ENCODE measurements around the gene E2F4.

Gene E2F4

GRCh38 chr16:67235816-67236562 lies 44.0 kb downstream of the E2F4 start:
- peak; percentile 53 for DNase-seq (ENCODE audit: low spot score)

DNA sequence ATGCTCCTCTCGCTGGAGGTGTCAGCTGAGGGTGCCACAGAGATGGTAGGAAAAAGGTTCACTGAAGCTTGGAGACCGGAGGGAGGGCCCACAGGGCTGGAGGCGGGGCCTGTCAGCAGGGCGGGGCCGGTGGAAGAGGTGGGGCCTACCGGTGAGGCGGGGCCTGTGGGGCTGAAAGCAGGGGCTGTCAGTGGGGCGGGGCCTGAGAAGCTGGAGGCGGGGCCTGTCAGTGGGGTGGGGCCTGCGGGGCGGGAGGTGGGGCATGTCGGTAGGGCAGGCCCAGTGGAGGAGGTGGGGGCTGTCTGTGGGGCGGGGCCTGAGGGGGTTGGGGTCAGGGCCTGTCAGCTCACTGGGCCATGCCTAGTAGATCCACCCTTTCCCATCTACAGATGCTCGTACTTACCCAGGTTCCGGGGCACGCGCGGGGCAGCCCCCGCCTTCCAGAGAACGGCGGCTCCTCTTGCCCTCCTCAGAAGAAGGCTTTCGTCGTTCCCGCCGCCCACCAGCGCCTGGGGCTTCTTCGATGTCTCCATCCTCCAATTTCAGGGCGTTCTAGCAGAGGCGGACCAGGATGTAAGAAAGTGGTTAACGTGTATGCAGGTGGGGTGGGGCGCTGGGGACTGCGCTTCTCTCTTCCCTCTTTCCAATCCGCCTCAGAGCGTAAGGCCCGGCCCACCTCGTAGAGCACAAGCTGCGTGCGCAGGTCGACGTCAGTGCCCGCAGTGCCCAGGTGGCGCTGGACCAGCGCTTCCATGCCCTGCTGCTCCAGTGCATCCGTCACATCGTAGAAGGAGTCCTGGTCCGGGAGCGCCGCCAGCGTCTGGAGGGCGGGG lies 44.8 kb downstream of the E2F4 start:
- DNase-seq (ENCODE audit: low spot score) = peak; percentile 63

- no peak for DNase-seq (ENCODE audit: low spot score)
Observed at GRCh38 chr16:67237396-67238277, 45.7 kb downstream of the E2F4 start.

DNA sequence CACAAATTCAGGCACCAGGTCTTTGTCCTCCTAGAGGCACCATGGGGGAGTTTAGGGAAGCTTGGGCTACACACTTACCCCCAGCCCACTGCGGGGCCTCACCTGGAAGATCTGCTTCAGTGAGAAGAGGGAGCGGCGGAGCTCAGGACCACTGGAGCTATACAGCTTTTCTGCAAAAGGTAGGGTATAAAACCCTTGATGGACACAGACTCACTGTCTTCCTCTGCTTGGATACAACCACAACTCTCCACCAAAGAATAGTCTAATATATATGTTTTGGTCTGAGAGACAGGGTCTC lies 46.3 kb downstream of the E2F4 start:
- DNase-seq (ENCODE audit: low spot score) = no peak

DNA sequence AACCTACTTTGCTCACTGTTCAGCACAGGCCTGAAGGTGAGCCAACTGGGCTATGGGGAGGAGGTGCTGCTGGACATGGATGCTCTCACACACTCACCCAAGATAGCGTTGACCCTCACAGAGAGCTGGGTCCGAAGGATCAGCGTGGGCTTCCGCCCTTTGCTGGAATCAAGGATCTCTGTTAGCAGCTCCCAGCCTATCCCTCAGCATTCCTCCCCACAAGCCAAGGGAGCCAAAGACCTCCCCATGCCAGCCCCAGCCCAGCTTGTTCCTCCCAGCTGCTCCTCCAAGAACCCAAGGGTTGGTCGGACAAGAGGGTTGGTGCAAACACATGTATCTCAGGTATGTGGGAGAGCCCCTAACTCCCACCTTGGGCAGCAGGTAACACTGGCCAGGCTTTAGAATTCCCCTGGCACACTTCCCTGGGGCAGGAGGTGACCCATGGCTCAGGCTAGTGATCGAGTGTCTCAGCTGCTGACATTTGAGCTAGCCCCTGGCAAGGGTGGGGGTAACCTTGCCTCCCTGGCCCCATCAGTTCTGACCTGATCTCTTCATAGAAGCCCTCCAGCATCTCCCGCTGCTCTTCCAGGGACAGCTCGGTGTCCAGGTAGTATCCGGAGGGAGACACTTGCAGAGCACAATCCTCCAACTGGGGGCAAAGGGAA lies 47.0 kb downstream of the E2F4 start:
- peak; percentile 55 for DNase-seq (ENCODE audit: low spot score)

DNA sequence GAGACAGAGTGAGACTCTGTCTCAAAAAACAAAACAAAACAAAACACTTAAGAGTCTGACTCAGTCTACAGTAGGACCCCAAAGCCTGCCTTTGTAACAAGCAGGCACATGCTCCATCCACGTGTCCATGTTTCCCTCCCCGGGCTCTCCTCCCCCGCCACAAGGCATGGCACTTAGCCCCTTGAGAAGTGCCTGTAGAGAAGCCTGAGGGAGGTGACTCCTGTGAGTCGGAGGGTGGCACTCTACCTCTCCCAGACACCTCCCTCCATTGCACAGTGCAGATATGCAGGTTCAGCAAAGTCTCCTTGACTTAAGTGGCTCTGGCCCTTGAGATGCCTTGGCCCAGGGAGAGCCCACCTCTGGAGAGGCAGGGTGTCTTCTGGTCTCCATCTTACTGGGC lies 48.6 kb downstream of the E2F4 start:
- DNase-seq (ENCODE audit: low spot score) = no peak

GRCh38 chr16:67241008-67241900 lies 49.3 kb downstream of the E2F4 start:
- DNase-seq (ENCODE audit: low spot score) = no peak

DNA sequence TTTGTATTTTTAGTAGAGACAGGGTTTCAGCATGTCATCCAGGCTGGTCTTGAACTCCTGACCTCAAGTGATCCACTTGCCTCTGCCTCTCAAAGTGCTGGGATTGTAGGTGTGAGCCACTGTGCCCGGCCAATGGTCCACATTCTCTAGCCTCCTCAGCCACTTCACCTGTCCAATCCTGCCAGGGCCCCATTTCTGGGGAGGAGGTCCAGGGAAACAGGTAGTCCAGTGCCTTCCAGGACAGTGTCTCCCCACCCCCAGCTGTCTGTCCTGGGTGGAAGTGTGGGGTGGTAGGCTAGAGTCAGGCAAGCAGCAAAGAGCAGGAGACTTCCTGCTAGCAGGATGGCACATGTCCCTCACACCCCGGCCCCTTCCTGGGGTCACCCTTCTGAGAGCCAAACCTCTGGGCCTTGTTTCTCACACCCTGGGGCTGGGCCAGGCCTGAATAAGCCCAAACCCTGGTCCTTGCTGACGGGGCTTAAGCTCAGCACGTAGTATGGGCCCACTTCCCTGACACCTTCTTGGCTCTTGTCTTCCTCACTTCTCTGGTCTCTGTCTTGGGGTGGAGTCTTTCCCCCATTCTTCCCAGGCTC lies 50.3 kb downstream of the E2F4 start:
- peak; percentile 55 for DNase-seq (ENCODE audit: low spot score)

DNA sequence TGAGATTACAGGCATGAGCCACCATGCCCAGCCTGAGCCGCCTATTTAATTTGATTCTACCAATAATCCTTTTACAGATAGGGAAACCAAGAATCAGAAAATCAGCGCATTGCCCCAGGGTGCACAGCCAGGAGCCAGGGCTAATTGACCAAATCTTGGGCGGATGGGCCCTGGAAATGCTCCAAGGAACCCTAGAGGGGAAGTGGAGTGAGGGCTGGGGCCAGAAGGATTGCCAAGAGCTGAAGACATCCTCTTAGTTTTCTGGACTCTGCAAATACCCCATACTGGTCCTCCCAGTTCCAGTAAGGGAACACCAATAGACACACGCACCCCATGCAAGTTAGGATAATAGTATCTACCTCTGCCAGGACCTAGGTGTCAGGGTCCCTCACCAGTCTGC lies 51.5 kb downstream of the E2F4 start:
- DNase-seq (ENCODE audit: low spot score) = no peak

DNA sequence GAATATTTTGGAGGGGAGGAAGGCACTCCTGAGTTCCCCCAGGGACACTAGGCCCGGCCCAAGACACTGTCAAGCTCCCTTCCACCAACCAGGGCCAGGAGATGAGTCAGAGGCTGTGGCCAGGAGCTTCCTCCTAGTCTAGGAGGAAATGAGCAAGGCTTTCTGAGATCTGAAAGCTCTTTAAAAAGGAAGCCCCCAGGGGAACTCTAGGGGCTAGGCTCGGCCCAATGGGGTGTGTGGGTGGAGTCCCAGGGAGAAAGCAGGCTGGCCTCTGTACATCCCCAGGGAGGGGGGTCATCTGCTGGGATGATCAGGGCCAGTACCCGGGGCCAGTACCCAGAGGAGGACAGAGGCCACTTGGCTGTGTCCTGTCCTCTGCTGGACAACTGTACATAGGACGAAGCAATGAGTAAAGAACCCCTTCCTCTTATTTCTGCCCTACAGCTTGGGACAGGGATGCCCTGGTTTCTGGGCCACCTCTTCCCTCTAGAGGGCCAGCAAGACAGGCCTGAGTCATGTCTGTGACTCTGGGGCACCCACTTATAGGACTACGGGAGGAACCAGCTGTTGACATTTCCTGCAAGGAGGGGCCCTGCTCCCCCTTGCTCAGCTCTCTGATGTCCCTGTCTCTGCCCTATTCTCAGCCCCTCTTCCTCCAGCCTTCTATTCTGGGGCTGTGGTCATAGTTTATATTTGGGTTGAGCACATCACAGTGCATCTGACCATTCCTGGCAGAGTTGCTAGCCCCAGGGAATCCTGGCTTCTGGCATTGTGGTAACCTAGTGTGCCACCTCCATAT lies 52.6 kb downstream of the E2F4 start:
- peak; percentile 68 for DNase-seq (ENCODE audit: low spot score)

DNA sequence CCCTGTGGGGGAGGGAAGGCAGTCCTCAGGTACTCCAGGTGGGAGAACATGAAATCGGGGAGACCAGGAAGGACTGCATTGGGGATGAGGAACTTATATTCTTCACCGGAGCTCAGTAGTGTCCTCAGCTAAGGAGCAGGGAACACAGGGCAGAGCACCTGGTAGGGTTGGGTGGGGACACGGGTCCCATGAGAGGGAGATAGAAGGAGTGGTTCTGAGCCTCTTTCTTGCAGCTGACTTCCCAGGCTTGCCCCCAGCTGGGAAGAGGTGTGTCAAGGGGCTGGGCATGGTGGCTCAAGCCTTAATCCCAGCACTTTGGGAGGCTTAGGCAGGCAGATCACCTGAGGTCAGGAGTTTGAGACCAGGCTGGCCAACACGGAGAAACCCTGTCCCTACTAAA lies 53.2 kb downstream of the E2F4 start:
- DNase-seq (ENCODE audit: low spot score) = no peak

DNA sequence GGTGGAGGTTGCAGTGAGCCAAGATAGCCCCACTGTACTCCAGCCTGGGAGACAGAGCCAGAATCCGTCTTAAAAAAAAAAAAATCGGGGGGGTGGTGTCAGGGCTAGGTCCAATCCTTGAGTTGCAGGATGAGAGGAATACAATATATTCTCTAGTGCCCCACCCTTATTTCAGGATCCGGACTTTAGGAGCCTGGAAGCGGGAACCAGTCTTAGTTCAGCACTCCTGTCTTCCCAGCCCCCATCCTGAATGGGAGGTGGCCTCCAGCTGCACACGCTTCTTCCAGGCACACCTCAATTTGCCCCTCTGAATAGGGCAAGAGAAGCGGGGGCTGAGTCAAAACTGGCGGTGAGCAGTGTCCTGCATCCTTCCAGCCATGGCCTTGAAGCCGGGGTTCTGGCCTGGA lies 53.7 kb downstream of the E2F4 start:
- no peak for DNase-seq (ENCODE audit: low spot score)

DNA sequence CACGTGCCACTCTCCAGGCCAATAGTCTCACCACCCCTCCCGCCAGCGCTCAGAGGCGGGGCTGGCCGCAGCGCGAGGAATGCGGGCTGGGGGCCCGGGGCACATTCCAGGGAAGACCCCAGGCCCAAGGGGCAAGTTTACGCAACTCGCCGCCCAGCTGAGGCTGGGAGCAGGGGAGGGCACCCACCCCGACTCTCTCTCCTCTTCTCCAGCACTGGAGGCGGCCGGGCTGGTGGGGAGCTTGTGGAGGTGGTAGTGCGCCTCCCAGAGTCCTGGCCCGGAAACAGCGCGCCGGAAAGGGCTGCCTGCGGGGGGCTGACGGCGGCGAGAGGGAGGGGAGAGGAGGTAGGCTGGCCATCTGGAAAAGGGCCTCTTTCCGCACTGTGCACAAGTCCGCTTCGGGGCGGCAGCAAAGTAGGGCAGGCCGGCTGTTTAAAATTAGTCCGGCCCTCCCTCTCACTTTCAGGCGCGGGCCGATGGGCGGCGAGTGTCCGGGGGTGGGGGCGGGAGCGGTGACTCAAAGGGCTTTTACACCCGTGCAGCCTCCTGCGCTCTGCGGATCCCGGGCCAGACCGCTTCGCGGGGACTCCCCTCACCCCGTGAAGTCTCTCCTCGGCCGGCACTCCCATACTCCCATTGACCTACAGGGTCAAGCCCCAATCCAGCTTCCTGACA lies 54.3 kb downstream of the E2F4 start:
- peak; percentile 89 for DNase-seq (ENCODE audit: low spot score)

DNA sequence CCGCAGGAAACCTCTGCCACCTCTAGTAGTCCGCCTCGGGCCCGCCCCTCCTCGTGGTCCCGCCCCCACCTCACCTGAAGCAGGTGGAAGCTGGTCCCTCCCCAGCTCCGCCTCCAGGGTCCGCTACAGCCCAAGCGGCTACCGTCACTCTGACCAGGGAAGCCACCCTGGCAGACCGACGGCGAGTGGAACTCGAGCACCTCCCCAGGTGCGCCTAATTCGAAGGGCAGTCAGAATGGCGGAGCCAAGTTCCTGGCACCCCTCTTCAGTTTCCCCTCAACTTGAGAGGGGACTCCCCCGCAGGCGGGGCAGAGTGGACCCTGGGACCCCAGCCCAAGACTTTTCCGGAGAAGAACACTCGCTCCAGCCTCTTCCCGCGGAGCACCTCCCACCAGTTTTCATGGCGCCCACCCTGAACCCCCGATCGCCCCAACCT lies 54.8 kb downstream of the E2F4 start:
- peak; percentile 68 for DNase-seq (ENCODE audit: low spot score)

GRCh38 chr16:67247192-67248072 lies 55.5 kb downstream of the E2F4 start, which contains the start of gene FHOD1:
Gene FHOD1 (minus strand): TSS chr16:67247481. CDS start chr16:67247410, 71 bp downstream.
- DNase-seq (ENCODE audit: low spot score) = peak; percentile 96

DNA sequence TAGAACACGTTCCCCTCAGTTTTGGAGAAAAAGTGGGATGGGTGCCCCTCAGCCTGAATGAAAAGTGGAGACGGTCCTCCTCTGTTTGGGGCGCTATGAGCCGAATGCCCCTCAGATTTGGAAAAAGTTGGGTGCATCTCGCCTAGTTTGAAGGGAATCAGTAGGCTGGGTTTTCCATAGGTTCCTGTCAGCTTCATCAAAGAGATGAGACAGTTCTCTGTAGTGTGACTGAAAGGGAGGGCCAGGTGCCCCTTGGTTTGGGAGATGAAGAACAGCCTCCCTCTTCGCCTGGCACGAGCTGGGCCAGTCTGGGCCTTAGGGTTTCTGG lies 56.1 kb downstream of the E2F4 start:
- peak; percentile 52 for DNase-seq (ENCODE audit: low spot score)

Measured in left forelimb (tissue), 1 donor.